Stimulated activated CD4-positive, alpha-beta T cell treated with anti-CD3 and anti-CD28 coated beads, TNF-alpha, amount 100 ng/mL, for 24 hours (primary cell): ENCODE measurements around the gene OR2A25.

ENCODE experiments used
- DNase-seq, 3 experiments: peaks; one replicate each; pipeline ENCODE4 v3.0.0-alpha.2; 2020; ENCODE audit warnings: low read depth in 3 of 3

Gene OR2A25

GRCh38 chr7:144074374-144074773 is 4.8 kb downstream of the OR2A25 start:
- DNase-seq, result no peak

GRCh38 chr7:144085978-144086377 is 16.4 kb downstream of the OR2A25 start, which contains the start of gene OR2A12:
Gene OR2A12, plus strand, starts transcription at chr7:144086278. Its CDS starts 8,830 bp downstream, at chr7:144095108.
- no peak for DNase-seq

- DNase-seq, result no peak
Measured at GRCh38 chr7:144086730-144087129, 17.1 kb downstream of the OR2A25 start.

GRCh38 chr7:144087230-144087629 is 17.6 kb downstream of the OR2A25 start:
- no peak for DNase-seq

- no peak for DNase-seq
Measured at GRCh38 chr7:144090667-144091066, 21.1 kb downstream of the OR2A25 start.

- DNase-seq, result no peak
Measured at GRCh38 chr7:144098776-144099175, 29.2 kb downstream of the OR2A25 start.

GRCh38 chr7:144100607-144101006 is 31.0 kb downstream of the OR2A25 start:
- no peak for DNase-seq

- DNase-seq, result no peak
Measured at GRCh38 chr7:144102041-144102440, 32.4 kb downstream of the OR2A25 start.

- DNase-seq, result no peak
Measured at GRCh38 chr7:144105211-144105610, 35.6 kb downstream of the OR2A25 start.

- DNase-seq, result no peak
Measured at GRCh38 chr7:144109283-144109682, 39.7 kb downstream of the OR2A25 start, which contains the start of gene OR2A2. Gene OR2A2, plus strand, starts transcription at chr7:144109583. Its CDS starts 0 bp downstream, at chr7:144109583.

GRCh38 chr7:144110272-144110671 is 40.7 kb downstream of the OR2A25 start:
- no peak for DNase-seq

GRCh38 chr7:144113651-144114050 is 44.0 kb downstream of the OR2A25 start:
- DNase-seq, result no peak

GRCh38 chr7:144118341-144118740 is 48.7 kb downstream of the OR2A25 start:
- DNase-seq, result no peak

GRCh38 chr7:144122876-144123275 is 53.3 kb downstream of the OR2A25 start, which contains the start of gene OR2A14:
Gene OR2A14, plus strand, starts transcription at chr7:144123176. Its CDS starts 5,937 bp downstream, at chr7:144129113.
- no peak for DNase-seq
